HG03469 (cell line): ENCODE results near the gene NOC3L.

Source experiments
- ATAC-seq: cut with Tn5 transposase; IDR thresholded peaks from one replicate; pipeline ENCODE4 v1.9.1; 2021; ENCODE audit warnings: mild to moderate bottlenecking, moderate library complexity, moderate number of reproducible peaks; ENCODE audit not compliant: unreplicated experiment

Gene NOC3L

DNA sequence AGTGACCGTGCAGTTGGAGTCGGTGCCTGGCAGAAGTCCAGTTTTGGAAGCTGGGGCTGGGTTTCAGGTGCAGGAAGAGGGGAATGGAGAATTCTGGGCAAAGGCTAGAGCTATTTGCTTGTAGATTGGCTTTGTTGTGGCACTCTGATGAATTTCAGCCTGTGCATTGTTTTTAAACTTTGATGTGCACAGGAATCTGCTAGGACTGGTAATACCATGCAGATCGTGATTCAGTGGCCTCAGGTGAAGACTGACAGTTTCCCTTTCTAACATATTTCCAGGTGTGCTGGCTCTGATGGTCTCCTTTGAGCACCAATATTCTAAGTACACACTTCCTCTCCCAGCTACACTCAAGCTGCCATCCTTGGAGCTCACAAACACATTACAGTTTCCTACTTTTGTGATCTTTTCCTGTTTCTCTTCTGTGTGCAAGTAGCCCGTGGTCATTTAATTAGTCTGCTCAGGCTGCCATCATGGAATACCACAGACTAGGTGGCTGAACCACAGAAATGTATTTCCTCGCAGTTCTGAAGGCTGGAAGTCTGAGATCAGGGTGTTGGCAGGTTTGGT lies 55.6 kb downstream of the NOC3L start:
- ATAC-seq: no peak

GRCh38 chr10:94303929-94304328 lies 58.8 kb downstream of the NOC3L start:
- no peak for ATAC-seq

GRCh38 chr10:94300042-94300441 lies 62.7 kb downstream of the NOC3L start:
- ATAC-seq: no peak

DNA sequence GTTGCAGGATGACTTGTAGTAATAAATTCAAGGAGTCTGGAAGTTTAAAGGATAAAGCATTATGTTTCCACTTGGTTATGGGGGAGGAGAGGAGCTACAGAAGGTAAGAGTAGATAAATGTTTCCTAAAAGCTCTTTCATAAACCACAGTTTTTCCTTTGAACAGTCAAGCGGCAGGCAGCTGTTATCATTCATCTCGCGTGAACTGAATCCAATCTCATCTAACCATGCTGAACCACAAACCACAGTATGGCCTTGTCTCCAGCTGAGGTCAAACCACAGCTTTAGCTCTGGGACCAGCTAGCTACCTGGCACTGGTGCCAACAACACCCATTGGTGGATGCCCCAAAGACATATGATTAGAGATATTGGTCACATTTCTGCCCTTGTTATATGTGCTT lies 63.3 kb downstream of the NOC3L start:
- ATAC-seq: no peak

- no peak for ATAC-seq
Measured at GRCh38 chr10:94294168-94294567, 68.6 kb downstream of the NOC3L start.

DNA sequence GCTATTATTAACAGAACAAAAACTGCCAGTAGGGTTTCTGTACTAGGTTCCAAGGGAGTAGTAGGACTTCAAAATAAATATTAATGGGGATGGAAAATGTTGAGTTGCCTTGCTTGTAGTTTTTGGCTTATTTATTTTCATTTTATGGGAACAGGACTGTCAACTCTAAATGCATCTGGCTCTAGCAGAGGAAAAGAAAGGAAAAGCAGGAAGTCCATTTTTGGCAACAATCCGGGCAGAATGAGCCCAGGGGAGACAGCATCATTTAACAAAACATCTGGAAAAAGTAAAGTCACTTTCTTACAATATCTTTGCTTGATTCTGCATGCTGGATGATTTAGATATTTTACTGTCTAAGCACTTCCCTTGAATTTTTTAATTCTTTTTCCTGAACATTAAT lies 69.4 kb downstream of the NOC3L start:
- ATAC-seq: no peak

GRCh38 chr10:94292434-94293090 lies 70.2 kb downstream of the NOC3L start:
- no peak for ATAC-seq

DNA sequence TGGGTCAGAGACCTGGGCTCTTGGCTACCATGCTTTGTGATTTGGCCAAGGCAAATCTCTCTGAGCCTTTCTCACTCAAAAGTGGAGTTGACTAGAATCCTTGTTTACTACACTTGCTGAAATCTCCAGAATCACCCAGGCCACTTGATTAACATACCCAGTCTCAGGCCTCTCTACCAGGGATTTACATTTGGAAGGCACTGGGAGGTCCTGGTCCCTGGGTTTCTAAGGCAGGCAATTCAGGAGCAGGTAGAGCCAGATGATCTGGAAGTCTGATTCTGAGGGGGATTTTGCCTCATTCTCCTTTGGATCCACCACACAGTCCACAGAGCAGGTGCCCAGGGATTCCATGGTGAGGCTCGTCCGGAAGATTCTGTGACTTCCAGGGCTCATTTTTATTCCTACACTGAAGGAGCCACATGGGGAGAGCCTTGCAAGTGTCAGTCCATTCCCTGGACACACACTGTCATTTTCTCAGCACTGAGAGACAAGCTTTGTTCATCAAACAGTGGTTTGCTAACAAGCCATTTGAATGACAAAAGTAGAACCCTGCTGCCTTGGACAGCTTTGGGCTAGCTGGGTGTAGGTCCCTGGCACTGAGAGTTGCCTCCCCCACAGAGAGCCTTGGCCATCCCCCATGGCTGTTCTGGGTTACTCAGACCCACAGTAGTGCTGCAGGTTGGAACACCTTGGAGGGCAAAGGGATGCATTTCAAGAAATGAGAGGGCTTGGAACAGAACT lies 74.2 kb downstream of the NOC3L start:
- no peak for ATAC-seq

DNA sequence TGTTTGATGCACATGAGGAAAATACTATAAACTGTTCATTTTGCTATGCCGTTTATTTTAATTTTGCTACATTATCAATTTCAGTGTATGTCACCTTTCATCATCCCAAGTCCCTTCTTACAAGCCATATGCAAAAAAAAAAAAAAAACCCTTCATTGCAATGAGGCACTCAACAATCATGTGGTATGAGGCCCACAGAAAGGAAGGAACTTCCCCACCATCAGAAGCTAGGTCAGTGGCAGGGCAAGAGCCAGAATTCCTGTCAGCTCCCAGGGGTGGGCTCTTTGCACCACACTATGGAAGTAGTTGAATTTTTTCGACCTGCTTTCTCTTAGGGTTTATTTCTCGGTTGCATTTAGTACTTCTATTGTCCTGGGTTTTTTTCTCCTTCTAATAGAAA lies 75.4 kb downstream of the NOC3L start:
- ATAC-seq: no peak

DNA sequence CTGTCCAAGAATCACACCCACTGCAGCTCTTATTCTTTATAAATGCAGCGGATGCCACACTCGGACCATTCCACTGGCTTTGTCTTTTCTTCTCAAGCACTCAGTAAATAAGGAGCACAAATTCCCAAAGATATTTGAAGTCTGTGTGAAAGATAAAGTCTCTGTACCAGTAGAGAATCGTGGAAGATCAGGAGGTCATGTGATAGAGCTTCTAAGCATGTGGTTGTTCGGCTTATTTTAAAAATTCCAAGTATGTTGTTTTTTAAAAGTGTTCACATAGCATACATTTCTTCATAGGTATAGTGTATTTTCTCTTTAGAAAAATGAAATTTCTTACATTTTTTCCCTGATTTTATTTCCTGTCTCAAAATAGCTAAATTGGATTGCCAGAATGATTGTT lies 75.8 kb downstream of the NOC3L start:
- ATAC-seq: no peak

GRCh38 chr10:94285271-94285670 lies 77.5 kb downstream of the NOC3L start:
- ATAC-seq: no peak
